K562 (cell line): ENCODE results near the gene TBC1D5. TPM values are rescaled to one million over a fixed set of nuclear protein-coding genes. Genes with fewer than 3 reads are reported as not detected.
A peak's percentile ranks its signal among the peaks of the same experiment; 100 is the strongest.

Source experiments
- FOXJ3 ChIP-seq: sonication (generic); formaldehyde crosslinking; IDR thresholded peaks from 2 replicates; pipeline ENCODE4 v1.4.0; 2020; ENCODE audit warnings: mild to moderate bottlenecking, missing genetic modification reagents
- ILK ChIP-seq: fragments of 450-650 bp; IDR thresholded peaks from 2 replicates; pipeline ENCODE4 v1.6.1; 2016; ENCODE audit warnings: missing genetic modification characterization, low read depth, mild to moderate bottlenecking, missing compliant biosample characterization, moderate library complexity, borderline replicate concordance
- JUNB ChIP-seq: fragments of 450-650 bp; formaldehyde crosslinking; conservative IDR thresholded peaks from 2 replicates; pipeline ENCODE4 v1.4.0; 2020; ENCODE audit warnings: mild to moderate bottlenecking
- KLF6 ChIP-seq: fragments of 250-450 bp; sonication (Bioruptor Pico); IDR thresholded peaks from 2 replicates; pipeline ENCODE4 v1.4.0; 2020; ENCODE audit warnings: mild to moderate bottlenecking, moderate library complexity, borderline replicate concordance
- MAFK ChIP-seq: IDR thresholded peaks from 2 replicates; pipeline ENCODE4 v1.6.1; 2011; ENCODE audit warnings: low read length, improper control_type of control experiment
- ZNF124 ChIP-seq: sonication (generic); formaldehyde crosslinking; IDR thresholded peaks from 2 replicates; pipeline ENCODE4 v1.8.1; 2022; ENCODE audit warnings: missing genetic modification reagents
- polyA plus RNA-seq, 8 experiments: library from polyadenylated mRNA; depleted of rRNA in 4 of 8; stranded (reverse) in 5 of 8; unstranded in 3 of 8; fragments of >200 nt; fragmentation: Nextera tagmentation in 2 of 8; fragmentation: Illumina TruSeq in 1 of 8; extraction: Ambion mirVana in 2 of 8; extraction: Trizol in 1 of 8; gene quantifications; 2 replicates each; pipeline versions ENCODE4 v1.2.1 to v1.2.3, GENCODE V29; 2011 to 2014; ENCODE audit warnings: inconsistent platforms in 1 of 8, missing spikeins in 1 of 8
- total RNA-seq, 7 experiments: library from RNA; depleted of rRNA in 6 of 7; stranded (reverse); fragments of >200 nt in 6 of 7; fragmentation: Illumina TruSeq in 2 of 7; extraction: Trizol in 2 of 7; gene quantifications; 2 replicates each; pipeline versions ENCODE4 v1.2.1 to v1.2.3, GENCODE V29; 2011 to 2021; ENCODE audit warnings: low replicate concordance in 1 of 7
- TF ChIP-seq, protein P1 (sequence below), 2 experiments: fragments of 450-650 bp in 1 of 2; sonication (generic) in 1 of 2; formaldehyde crosslinking in 1 of 2; IDR thresholded peaks in 1 of 2; conservative IDR thresholded peaks in 1 of 2; 2 replicates each; pipeline versions ENCODE4 v1.6.1 to v1.8.1; 2016 to 2023; ENCODE audit warnings: mild to moderate bottlenecking in 2 of 2, moderate library complexity in 2 of 2, inconsistent platforms in 1 of 2, missing genetic modification reagents in 1 of 2
- TF ChIP-seq, protein P2 (sequence below): sonication (generic); formaldehyde crosslinking; IDR thresholded peaks from 2 replicates; pipeline ENCODE4 v1.8.1; 2023; ENCODE audit warnings: mild to moderate bottlenecking, missing genetic modification reagents
- TF ChIP-seq, protein P3 (sequence below): fragments of 450-650 bp; IDR thresholded peaks from 2 replicates; pipeline ENCODE4 v1.6.1; 2016; ENCODE audit warnings: mild to moderate bottlenecking, moderate library complexity

Gene TBC1D5
- total and polyA plus RNA-seq, 9 of the 15 experiments (the other 6 are each of a cell fraction or from before 2014, with no cell fraction given): 2.9 to 38.1 (median 25.6) TPM

DNA sequence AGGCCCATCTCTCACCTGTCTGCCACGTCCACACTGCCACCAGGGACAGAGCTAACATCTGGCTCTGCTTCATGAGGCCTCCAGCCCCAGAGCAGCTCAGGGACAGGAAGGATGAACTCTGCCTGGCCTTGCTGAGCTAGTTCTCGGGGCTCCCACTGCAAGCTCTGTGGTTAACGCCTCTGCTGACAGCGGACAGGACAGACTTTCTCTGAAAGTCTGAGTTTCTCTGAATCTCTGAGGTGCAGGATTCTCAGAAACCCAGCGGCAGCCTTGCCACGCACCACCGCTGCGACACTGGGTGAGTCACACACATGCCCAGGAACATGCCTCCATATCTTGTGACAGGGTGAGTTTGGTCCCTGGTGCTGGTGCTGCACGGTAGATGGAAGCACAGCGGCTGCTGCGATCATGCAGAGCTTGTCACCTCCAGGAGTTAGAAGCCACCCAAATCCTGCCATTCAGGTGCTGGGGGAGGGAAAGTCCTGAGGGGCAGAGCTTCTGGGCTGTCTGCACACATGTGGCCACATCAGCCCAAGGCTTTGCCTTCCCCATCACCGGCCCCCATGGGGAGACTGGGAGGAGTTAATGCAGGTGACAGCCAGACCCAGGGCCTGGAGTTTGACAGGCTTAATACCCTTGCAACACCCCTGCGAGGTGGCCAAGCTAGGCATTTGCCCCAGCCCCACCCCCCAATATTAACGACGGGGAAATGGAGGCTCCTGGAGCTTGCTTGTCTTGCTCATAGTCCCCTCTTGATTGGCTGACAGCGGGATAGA lies 590.6 kb downstream of the TBC1D5 start (continued):
- TF ChIP-seq, protein P1, sequence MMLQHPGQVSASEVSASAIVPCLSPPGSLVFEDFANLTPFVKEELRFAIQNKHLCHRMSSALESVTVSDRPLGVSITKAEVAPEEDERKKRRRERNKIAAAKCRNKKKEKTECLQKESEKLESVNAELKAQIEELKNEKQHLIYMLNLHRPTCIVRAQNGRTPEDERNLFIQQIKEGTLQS (IDR thresholded peaks at IDR 0.05): peak; percentile 73
- TF ChIP-seq, protein P1 (CRISPR knock-in tag; conservative IDR thresholded peaks at IDR 0.05): no peak
- TF ChIP-seq, protein P2, sequence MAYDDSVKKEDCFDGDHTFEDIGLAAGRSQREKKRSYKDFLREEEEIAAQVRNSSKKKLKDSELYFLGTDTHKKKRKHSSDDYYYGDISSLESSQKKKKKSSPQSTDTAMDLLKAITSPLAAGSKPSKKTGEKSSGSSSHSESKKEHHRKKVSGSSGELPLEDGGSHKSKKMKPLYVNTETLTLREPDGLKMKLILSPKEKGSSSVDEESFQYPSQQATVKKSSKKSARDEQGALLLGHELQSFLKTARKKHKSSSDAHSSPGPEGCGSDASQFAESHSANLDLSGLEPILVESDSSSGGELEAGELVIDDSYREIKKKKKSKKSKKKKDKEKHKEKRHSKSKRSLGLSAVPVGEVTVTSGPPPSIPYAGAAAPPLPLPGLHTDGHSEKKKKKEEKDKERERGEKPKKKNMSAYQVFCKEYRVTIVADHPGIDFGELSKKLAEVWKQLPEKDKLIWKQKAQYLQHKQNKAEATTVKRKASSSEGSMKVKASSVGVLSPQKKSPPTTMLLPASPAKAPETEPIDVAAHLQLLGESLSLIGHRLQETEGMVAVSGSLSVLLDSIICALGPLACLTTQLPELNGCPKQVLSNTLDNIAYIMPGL (CRISPR knock-in tag): no peak
- TF ChIP-seq MAFK: no peak
- no peak for TF ChIP-seq ILK (tag)
- TF ChIP-seq FOXJ3 (CRISPR knock-in tag): no peak
- TF ChIP-seq KLF6 (CRISPR knock-in tag): no peak
- TF ChIP-seq ZNF124 (CRISPR knock-in tag): no peak
- TF ChIP-seq, protein P3, sequence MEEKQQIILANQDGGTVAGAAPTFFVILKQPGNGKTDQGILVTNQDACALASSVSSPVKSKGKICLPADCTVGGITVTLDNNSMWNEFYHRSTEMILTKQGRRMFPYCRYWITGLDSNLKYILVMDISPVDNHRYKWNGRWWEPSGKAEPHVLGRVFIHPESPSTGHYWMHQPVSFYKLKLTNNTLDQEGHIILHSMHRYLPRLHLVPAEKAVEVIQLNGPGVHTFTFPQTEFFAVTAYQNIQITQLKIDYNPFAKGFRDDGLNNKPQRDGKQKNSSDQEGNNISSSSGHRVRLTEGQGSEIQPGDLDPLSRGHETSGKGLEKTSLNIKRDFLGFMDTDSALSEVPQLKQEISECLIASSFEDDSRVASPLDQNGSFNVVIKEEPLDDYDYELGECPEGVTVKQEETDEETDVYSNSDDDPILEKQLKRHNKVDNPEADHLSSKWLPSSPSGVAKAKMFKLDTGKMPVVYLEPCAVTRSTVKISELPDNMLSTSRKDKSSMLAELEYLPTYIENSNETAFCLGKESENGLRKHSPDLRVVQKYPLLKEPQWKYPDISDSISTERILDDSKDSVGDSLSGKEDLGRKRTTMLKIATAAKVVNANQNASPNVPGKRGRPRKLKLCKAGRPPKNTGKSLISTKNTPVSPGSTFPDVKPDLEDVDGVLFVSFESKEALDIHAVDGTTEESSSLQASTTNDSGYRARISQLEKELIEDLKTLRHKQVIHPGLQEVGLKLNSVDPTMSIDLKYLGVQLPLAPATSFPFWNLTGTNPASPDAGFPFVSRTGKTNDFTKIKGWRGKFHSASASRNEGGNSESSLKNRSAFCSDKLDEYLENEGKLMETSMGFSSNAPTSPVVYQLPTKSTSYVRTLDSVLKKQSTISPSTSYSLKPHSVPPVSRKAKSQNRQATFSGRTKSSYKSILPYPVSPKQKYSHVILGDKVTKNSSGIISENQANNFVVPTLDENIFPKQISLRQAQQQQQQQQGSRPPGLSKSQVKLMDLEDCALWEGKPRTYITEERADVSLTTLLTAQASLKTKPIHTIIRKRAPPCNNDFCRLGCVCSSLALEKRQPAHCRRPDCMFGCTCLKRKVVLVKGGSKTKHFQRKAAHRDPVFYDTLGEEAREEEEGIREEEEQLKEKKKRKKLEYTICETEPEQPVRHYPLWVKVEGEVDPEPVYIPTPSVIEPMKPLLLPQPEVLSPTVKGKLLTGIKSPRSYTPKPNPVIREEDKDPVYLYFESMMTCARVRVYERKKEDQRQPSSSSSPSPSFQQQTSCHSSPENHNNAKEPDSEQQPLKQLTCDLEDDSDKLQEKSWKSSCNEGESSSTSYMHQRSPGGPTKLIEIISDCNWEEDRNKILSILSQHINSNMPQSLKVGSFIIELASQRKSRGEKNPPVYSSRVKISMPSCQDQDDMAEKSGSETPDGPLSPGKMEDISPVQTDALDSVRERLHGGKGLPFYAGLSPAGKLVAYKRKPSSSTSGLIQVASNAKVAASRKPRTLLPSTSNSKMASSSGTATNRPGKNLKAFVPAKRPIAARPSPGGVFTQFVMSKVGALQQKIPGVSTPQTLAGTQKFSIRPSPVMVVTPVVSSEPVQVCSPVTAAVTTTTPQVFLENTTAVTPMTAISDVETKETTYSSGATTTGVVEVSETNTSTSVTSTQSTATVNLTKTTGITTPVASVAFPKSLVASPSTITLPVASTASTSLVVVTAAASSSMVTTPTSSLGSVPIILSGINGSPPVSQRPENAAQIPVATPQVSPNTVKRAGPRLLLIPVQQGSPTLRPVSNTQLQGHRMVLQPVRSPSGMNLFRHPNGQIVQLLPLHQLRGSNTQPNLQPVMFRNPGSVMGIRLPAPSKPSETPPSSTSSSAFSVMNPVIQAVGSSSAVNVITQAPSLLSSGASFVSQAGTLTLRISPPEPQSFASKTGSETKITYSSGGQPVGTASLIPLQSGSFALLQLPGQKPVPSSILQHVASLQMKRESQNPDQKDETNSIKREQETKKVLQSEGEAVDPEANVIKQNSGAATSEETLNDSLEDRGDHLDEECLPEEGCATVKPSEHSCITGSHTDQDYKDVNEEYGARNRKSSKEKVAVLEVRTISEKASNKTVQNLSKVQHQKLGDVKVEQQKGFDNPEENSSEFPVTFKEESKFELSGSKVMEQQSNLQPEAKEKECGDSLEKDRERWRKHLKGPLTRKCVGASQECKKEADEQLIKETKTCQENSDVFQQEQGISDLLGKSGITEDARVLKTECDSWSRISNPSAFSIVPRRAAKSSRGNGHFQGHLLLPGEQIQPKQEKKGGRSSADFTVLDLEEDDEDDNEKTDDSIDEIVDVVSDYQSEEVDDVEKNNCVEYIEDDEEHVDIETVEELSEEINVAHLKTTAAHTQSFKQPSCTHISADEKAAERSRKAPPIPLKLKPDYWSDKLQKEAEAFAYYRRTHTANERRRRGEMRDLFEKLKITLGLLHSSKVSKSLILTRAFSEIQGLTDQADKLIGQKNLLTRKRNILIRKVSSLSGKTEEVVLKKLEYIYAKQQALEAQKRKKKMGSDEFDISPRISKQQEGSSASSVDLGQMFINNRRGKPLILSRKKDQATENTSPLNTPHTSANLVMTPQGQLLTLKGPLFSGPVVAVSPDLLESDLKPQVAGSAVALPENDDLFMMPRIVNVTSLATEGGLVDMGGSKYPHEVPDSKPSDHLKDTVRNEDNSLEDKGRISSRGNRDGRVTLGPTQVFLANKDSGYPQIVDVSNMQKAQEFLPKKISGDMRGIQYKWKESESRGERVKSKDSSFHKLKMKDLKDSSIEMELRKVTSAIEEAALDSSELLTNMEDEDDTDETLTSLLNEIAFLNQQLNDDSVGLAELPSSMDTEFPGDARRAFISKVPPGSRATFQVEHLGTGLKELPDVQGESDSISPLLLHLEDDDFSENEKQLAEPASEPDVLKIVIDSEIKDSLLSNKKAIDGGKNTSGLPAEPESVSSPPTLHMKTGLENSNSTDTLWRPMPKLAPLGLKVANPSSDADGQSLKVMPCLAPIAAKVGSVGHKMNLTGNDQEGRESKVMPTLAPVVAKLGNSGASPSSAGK: no peak
- TF ChIP-seq JUNB (CRISPR knock-in tag): no peak
